ENCODE results near the gene STK4. TPM values are rescaled to one million over a fixed set of nuclear protein-coding genes. Genes with fewer than 3 reads are reported as not detected.

STK4 gene
- total RNA-seq, 2 donors from 2014 or later: 17.8 to 23.6 TPM

GRCh38 chr20:45067087-45067486 is 100.8 kb downstream of the STK4 start:
- Histone ChIP-seq H3K9me3 (no peaks in the 10 kb centered on the region), H3K27me3 (no peaks in the 10 kb centered on the region), H3K27ac (no peak overlapping the region), H3K36me3 (replicated peaks in 1 of 2; ENCODE audit: insufficient read depth in 1 of 2, low read depth in 2 of 2) (no peaks in the 10 kb centered on the region), H3K4me3 (no peak overlapping the region), H3K4me1 (no peaks in the 10 kb centered on the region)
- DNase-seq (no peak), ATAC-seq (no peak)
- intact Hi-C loops (cut with DNase I): no loop called here
- 87 to 97% methylated on average over 4 of the region's 4 CpGs for WGBS, 2 donors
- no peak for TF ChIP-seq CTCF (IDR thresholded peaks at IDR 0.05)
- TF ChIP-seq POLR2A (IDR thresholded peaks at IDR 0.05): no peak

- Histone ChIP-seq H3K4me1 (no peaks in the 10 kb centered on the region), H3K4me3 (no peak overlapping the region), H3K9me3 (no peaks in the 10 kb centered on the region), H3K27ac (no peak overlapping the region), H3K36me3 (replicated peaks in 1 of 2; ENCODE audit: insufficient read depth in 1 of 2, low read depth in 2 of 2) (no peaks in the 10 kb centered on the region), H3K27me3 (no peaks in the 10 kb centered on the region)
- no peak for ATAC-seq
- WGBS, 2 donors: 75 to 80% methylated on average over 2 of the region's 2 CpGs
- DNase-seq: no peak
- intact Hi-C loops (cut with DNase I): no loop called here
- no peak for TF ChIP-seq CTCF (IDR thresholded peaks at IDR 0.05)
Observed at GRCh38 chr20:45067558-45067957, 101.2 kb downstream of the STK4 start.

- intact Hi-C loops (cut with DNase I): no loop called here
- 84 to 92% methylated on average over 1 of the region's 1 CpG for WGBS, 2 donors
- Histone ChIP-seq H3K27ac (no peak overlapping the region), H3K27me3 (no peaks in the 10 kb centered on the region), H3K9me3 (no peaks in the 10 kb centered on the region), H3K36me3 (replicated peaks in 1 of 2; ENCODE audit: insufficient read depth in 1 of 2, low read depth in 2 of 2) (peaks cover 0 to under 1% of the 10 kb centered on the region in 2 donors), H3K4me1 (no peaks in the 10 kb centered on the region), H3K4me3 (no peak overlapping the region)
- ATAC-seq (no peak), DNase-seq (no peak)
- TF ChIP-seq POLR2A (IDR thresholded peaks at IDR 0.05) (no peak), CTCF (IDR thresholded peaks at IDR 0.05) (no peak)
Observed at GRCh38 chr20:45069261-45069660, 102.9 kb downstream of the STK4 start.

- H3K4me1 ChIP-seq: no peaks in the 10 kb centered on the region
- H3K27ac ChIP-seq: no peak overlapping the region
- ATAC-seq: no peak
- H3K4me3 ChIP-seq: no peak overlapping the region
- no peaks in the 10 kb centered on the region for H3K9me3 ChIP-seq
- no peak for DNase-seq
- intact Hi-C loops (cut with DNase I): no loop called here
- TF ChIP-seq POLR2A (IDR thresholded peaks at IDR 0.05): no peak
- no peak for TF ChIP-seq CTCF (IDR thresholded peaks at IDR 0.05)
- H3K27me3 ChIP-seq: no peaks in the 10 kb centered on the region
- H3K36me3 ChIP-seq (replicated peaks in 1 of 2; ENCODE audit: insufficient read depth in 1 of 2, low read depth in 2 of 2): peaks cover 0 to 15% of the 10 kb centered on the region in 2 donors
- WGBS, 2 donors: 90 to 91% methylated on average over 6 of the region's 6 CpGs
Observed at GRCh38 chr20:45070932-45071632, 104.8 kb downstream of the STK4 start.

GRCh38 chr20:45072066-45072465 is 105.8 kb downstream of the STK4 start:
- Histone ChIP-seq H3K27ac (no peak overlapping the region), H3K4me1 (no peaks in the 10 kb centered on the region), H3K4me3 (no peak overlapping the region), H3K9me3 (no peaks in the 10 kb centered on the region), H3K27me3 (no peaks in the 10 kb centered on the region), H3K36me3 (replicated peaks in 1 of 2; ENCODE audit: insufficient read depth in 1 of 2, low read depth in 2 of 2) (peaks cover 0 to 16% of the 10 kb centered on the region in 2 donors)
- no peak for DNase-seq
- 58 to 89% methylated on average over 1 of the region's 1 CpG for WGBS, 2 donors
- intact Hi-C loops (cut with DNase I): no loop called here
- no peak for ATAC-seq
- TF ChIP-seq CTCF (IDR thresholded peaks at IDR 0.05) (no peak), POLR2A (IDR thresholded peaks at IDR 0.05) (no peak)
